Thyroid gland (tissue), 4 donors: ENCODE data around the gene CHTF18.

Experiments
- POLR2A ChIP-seq, 2 donors: fragments of 450-650 bp; IDR thresholded peaks; one replicate each; pipeline ENCODE4 v1.6.1; 2017; ENCODE audit warnings: antibody characterized with exemption in 2 of 2, mild to moderate bottlenecking in 2 of 2, moderate library complexity in 1 of 2
- TF ChIP-seq, protein P1 (sequence below), 6 experiments: fragments of 200-600 bp in 3 of 6; fragments of 450-650 bp in 3 of 6; sonication (generic) in 3 of 6; IDR thresholded peaks; one replicate each; pipeline ENCODE4 v1.5.1; 2016 to 2019; ENCODE audit warnings: antibody characterized with exemption in 6 of 6, mild to moderate bottlenecking in 2 of 6, inconsistent platforms in 1 of 6, moderate library complexity in 1 of 6

- TF ChIP-seq POLR2A (IDR thresholded peaks at IDR 0.05) = no peak
- TF ChIP-seq, protein P1, sequence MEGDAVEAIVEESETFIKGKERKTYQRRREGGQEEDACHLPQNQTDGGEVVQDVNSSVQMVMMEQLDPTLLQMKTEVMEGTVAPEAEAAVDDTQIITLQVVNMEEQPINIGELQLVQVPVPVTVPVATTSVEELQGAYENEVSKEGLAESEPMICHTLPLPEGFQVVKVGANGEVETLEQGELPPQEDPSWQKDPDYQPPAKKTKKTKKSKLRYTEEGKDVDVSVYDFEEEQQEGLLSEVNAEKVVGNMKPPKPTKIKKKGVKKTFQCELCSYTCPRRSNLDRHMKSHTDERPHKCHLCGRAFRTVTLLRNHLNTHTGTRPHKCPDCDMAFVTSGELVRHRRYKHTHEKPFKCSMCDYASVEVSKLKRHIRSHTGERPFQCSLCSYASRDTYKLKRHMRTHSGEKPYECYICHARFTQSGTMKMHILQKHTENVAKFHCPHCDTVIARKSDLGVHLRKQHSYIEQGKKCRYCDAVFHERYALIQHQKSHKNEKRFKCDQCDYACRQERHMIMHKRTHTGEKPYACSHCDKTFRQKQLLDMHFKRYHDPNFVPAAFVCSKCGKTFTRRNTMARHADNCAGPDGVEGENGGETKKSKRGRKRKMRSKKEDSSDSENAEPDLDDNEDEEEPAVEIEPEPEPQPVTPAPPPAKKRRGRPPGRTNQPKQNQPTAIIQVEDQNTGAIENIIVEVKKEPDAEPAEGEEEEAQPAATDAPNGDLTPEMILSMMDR (IDR thresholded peaks at IDR 0.05) = no peak
Observed at GRCh38 chr16:818592-818991, 30.2 kb downstream of the CHTF18 start.
